DMS79 treated with DMSO at 0.1 percent for 48 hours (cell line): ENCODE data around the gene ITGA8.
"Not testable (repeated sequence)": the region's sequence is repeated elsewhere in the genome, so short reads cannot be mapped to it uniquely, and the experiment has no call there.

Experiments used
- DNase-seq: peaks from one replicate; lab custom pipeline; 2025; lab: John Stamatoyannopoulos, UW

ITGA8 gene

GRCh38 chr10:15719899-15720634 lies at the start of gene ITGA8:
TSS of gene ITGA8 (minus strand) at chr10:15719922. CDS start at chr10:15719771, 151 bp downstream.
- DNase-seq, result no peak

GRCh38 chr10:15764892-15765454 lies 45.3 kb upstream of the ITGA8 start:
- no peak for DNase-seq

GRCh38 chr10:15763006-15763405 lies 43.3 kb upstream of the ITGA8 start:
- no peak for DNase-seq

GRCh38 chr10:15762239-15762638 lies 42.5 kb upstream of the ITGA8 start:
- not testable (repeated sequence) for DNase-seq

GRCh38 chr10:15761224-15761623 lies 41.5 kb upstream of the ITGA8 start:
- not testable (repeated sequence) for DNase-seq

- no peak for DNase-seq
Observed at GRCh38 chr10:15760681-15761080, 41.0 kb upstream of the ITGA8 start.

GRCh38 chr10:15759265-15759664 lies 39.5 kb upstream of the ITGA8 start:
- no peak for DNase-seq

GRCh38 chr10:15758618-15759017 lies 38.9 kb upstream of the ITGA8 start:
- no peak for DNase-seq

GRCh38 chr10:15754937-15755336 lies 35.2 kb upstream of the ITGA8 start:
- no peak for DNase-seq

GRCh38 chr10:15751046-15751445 lies 31.3 kb upstream of the ITGA8 start:
- DNase-seq, result no peak

GRCh38 chr10:15748126-15748525 lies 28.4 kb upstream of the ITGA8 start:
- no peak for DNase-seq

GRCh38 chr10:15747632-15748031 lies 27.9 kb upstream of the ITGA8 start:
- DNase-seq, result no peak

- DNase-seq, result no peak
Observed at GRCh38 chr10:15745751-15746150, 26.0 kb upstream of the ITGA8 start.

GRCh38 chr10:15744217-15744865 lies 24.6 kb upstream of the ITGA8 start:
- no peak for DNase-seq

GRCh38 chr10:15743443-15743842 lies 23.7 kb upstream of the ITGA8 start:
- DNase-seq, result no peak

- no peak for DNase-seq
Observed at GRCh38 chr10:15742836-15743235, 23.1 kb upstream of the ITGA8 start.

- DNase-seq, result no peak
Observed at GRCh38 chr10:15742102-15742501, 22.4 kb upstream of the ITGA8 start.

GRCh38 chr10:15741581-15741980 lies 21.9 kb upstream of the ITGA8 start:
- no peak for DNase-seq

- no peak for DNase-seq
Observed at GRCh38 chr10:15740261-15740660, 20.5 kb upstream of the ITGA8 start.

- DNase-seq, result no peak
Observed at GRCh38 chr10:15739254-15739970, 19.7 kb upstream of the ITGA8 start.

- no peak for DNase-seq
Observed at GRCh38 chr10:15738270-15738925, 18.7 kb upstream of the ITGA8 start.

GRCh38 chr10:15737656-15738055 lies 17.9 kb upstream of the ITGA8 start:
- no peak for DNase-seq
